Activated naive CD8-positive, alpha-beta T cell treated with anti-CD3 and anti-CD28 coated beads, Interleukin-2, amount 10 ng/mL, durations not matched to agents 7 days and 5 days (primary cell): ENCODE data around the gene SEL1L3. TPM values are rescaled to one million over a fixed set of nuclear protein-coding genes. Genes with fewer than 3 reads are reported as not detected.
A peak's percentile ranks its signal among the peaks of the same experiment; 100 is the strongest.

Source experiments
- ATAC-seq: fragments of 150-1000 bp; cut with Tn5 transposase; one replicate; pipeline ENCODE4 v1.10.0; 2021; ENCODE audit warnings: low read depth, moderate library complexity
- POLR2A ChIA-PET: fragments of 350-600 bp; sonication (Branson Sonifier 250); formaldehyde crosslinking; loops from one replicate; lab custom pipeline; 2021; ENCODE audit warnings: antibody characterized with exemption; lab: Charles Lee
- DNase-seq: peaks from one replicate; pipeline ENCODE4 v3.0.0; 2021
- H3K27ac Mint-ChIP-seq: one replicate; pipeline ENCODE4 v1.8.0; 2022; ENCODE audit warnings: mild to moderate bottlenecking, mixed read lengths
- H3K27me3 Mint-ChIP-seq: one replicate; pipeline ENCODE4 v1.8.0; 2022; ENCODE audit warnings: mild to moderate bottlenecking, moderate library complexity, mixed read lengths
- H3K36me3 Mint-ChIP-seq: one replicate; pipeline ENCODE4 v1.8.0; 2021; ENCODE audit warnings: mild to moderate bottlenecking, mixed read lengths
- H3K4me1 Mint-ChIP-seq: one replicate; pipeline ENCODE4 v1.8.0; 2021; ENCODE audit warnings: mixed read lengths
- H3K4me3 Mint-ChIP-seq: one replicate; pipeline ENCODE4 v1.8.0; 2022; ENCODE audit warnings: mild to moderate bottlenecking, moderate library complexity, mixed read lengths
- H3K9me3 Mint-ChIP-seq: one replicate; pipeline ENCODE4 v1.8.0; 2021; ENCODE audit warnings: mixed read lengths
- total RNA-seq, 2 experiments: library from RNA; stranded (reverse); gene quantifications; one replicate each; pipeline ENCODE4 v1.2.3, GENCODE V29; 2021

SEL1L3 gene
- total RNA-seq, 2 experiments from 2014 or later, result 62.8 to 69.7 TPM

GRCh38 chr4:25816591-25817058 lies 46.2 kb downstream of the SEL1L3 start:
- H3K36me3 Mint-ChIP-seq, result peaks cover 16% of the 10 kb centered on the region
- POLR2A ChIA-PET, result no interaction called here

DNA sequence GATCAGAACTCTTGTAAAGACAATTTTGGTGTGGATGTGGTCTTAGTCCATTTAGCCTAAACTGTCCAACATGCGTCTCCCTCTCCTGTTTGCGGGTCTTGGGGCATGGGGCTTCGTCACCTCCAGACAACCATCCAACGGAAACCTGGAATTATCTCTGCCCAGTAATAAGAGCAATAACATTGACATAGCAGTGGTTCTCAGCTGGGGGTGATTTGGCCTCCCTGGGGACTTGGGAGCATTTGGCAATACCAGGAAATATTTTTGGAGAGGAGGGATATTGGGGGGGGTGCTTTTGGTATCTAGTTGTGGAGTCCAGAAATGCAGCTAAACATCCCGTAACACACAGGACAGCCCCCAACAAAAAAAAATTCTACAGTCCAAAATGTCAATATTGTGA lies 47.2 kb downstream of the SEL1L3 start:
- no peak overlapping the region for H3K4me3 Mint-ChIP-seq
- H3K27ac Mint-ChIP-seq, result no peak overlapping the region
- peaks cover 19% of the 10 kb centered on the region for H3K36me3 Mint-ChIP-seq
- POLR2A ChIA-PET, result no interaction called here
- H3K4me1 Mint-ChIP-seq, result no peaks in the 10 kb centered on the region
- DNase-seq (no peak), ATAC-seq (no peak)
- no peaks in the 10 kb centered on the region for H3K27me3 Mint-ChIP-seq
- no peaks in the 10 kb centered on the region for H3K9me3 Mint-ChIP-seq

More at GRCh38 chr4:25816591-25817058, 46.2 kb downstream of the SEL1L3 start:
- Mint-ChIP-seq H3K4me1 (no peaks in the 10 kb centered on the region), H3K4me3 (no peak overlapping the region), H3K27me3 (no peaks in the 10 kb centered on the region), H3K27ac (no peak overlapping the region), H3K9me3 (no peaks in the 10 kb centered on the region)
- no peak for ATAC-seq
- no peak for DNase-seq

GRCh38 chr4:25814301-25815136 lies 48.3 kb downstream of the SEL1L3 start:
- DNase-seq (no peak), ATAC-seq (no peak)
- no peaks in the 10 kb centered on the region for H3K4me1 Mint-ChIP-seq
- H3K27me3 Mint-ChIP-seq, result no peaks in the 10 kb centered on the region
- POLR2A ChIA-PET, result no interaction called here
- no peak overlapping the region for H3K27ac Mint-ChIP-seq
- no peak overlapping the region for H3K4me3 Mint-ChIP-seq
- peaks cover 16% of the 10 kb centered on the region for H3K36me3 Mint-ChIP-seq
- H3K9me3 Mint-ChIP-seq, result no peaks in the 10 kb centered on the region

- no peak for ATAC-seq
- H3K9me3 Mint-ChIP-seq, result no peaks in the 10 kb centered on the region
- no peak overlapping the region for H3K4me3 Mint-ChIP-seq
- H3K36me3 Mint-ChIP-seq, result peaks cover 16% of the 10 kb centered on the region
- no peaks in the 10 kb centered on the region for H3K27me3 Mint-ChIP-seq
- no peak for DNase-seq
- no peak overlapping the region for H3K27ac Mint-ChIP-seq
- POLR2A ChIA-PET, result no interaction called here
- H3K4me1 Mint-ChIP-seq, result no peaks in the 10 kb centered on the region
These were observed 49.2 kb downstream of the SEL1L3 start for GRCh38 chr4:25813448-25814106.

DNA sequence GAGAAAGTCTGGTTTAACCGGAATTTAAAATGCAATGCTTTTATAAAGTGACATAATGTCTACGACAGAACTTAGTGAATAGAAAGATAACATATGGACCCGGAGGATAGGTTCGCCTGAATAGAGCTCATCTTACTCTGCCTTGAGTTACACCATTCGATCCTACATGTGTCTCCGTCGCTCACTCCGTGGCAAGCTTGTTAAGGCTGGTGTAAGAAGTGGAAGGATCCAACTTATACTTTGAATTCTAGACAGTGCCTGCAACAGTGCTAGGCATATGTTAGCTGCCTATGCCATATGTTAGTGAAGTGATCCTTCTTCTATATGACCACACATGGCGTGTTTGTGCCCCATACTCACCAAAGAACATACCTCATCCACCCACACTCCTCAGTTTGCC lies 50.9 kb downstream of the SEL1L3 start:
- Mint-ChIP-seq H3K27me3 (no peaks in the 10 kb centered on the region), H3K4me1 (no peaks in the 10 kb centered on the region), H3K9me3 (no peaks in the 10 kb centered on the region), H3K36me3 (peaks cover 16% of the 10 kb centered on the region), H3K4me3 (no peak overlapping the region), H3K27ac (no peak overlapping the region)
- ATAC-seq (no peak), DNase-seq (no peak)
- POLR2A ChIA-PET, result no interaction called here

DNA sequence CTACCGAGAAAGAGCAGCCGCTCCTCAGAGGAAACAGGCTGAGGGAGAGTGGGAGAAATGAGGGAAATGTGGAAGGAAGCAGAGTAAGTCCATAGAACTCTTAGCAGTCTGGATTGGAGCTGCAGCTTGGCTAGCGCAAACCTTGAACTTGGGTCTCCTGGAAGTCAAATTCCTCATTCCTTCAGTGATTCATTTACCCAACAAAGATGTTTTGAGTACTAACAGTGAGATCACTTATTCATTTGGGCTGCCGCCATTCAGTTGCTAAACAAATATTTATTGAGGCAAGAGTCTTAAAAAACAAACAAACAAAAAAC lies 51.5 kb downstream of the SEL1L3 start:
- Mint-ChIP-seq H3K4me1 (no peaks in the 10 kb centered on the region), H3K4me3 (no peak overlapping the region), H3K27ac (no peak overlapping the region), H3K27me3 (no peaks in the 10 kb centered on the region), H3K36me3 (peaks cover 14% of the 10 kb centered on the region), H3K9me3 (no peaks in the 10 kb centered on the region)
- POLR2A ChIA-PET, result no interaction called here
- no peak for DNase-seq
- ATAC-seq, result no peak

DNA sequence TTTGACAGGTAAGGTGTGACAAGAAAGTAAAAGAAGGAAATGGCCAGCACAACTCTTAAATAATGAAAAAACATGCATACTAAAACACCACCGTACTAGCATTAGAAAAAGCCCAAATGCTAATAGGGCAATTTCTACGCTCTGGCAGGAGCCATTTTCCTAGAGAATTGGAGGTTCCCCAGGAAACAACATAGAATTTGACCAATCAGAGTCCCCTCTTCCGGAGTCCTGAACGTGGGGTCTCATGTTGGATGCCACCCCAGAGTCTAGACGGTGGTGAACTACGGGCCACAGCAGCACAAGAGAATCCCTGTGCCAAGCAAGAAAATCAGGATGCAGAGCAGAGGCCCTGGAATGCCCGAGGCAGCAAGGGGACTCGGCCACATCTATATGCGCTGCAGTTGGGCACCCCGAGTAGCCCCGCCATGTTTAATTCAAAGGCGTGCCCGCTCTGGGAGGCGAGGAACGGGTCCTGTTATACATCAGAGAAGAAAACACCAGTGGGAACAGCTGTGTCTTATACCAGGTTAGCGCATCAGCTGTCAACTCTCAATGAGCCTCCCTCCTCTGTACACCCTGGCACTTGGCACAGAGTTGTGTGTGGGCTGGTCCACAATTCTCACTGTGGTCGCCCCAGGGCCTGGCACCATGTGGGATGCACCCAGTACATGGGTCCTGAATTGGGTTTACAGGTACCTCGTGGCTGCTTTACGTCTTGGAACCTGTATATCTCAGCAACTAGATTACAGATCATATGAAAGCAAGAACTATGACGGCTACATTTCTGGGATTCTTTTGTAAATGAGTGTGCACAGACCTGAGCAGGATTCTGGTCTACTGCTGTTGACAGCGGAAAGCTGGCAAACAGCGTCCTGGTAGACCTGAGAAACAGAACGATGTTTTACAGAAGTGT lies 52.1 kb downstream of the SEL1L3 start:
- Mint-ChIP-seq H3K36me3 (peaks cover 13% of the 10 kb centered on the region), H3K4me3 (no peak overlapping the region), H3K27me3 (no peaks in the 10 kb centered on the region), H3K4me1 (no peaks in the 10 kb centered on the region), H3K27ac (no peak overlapping the region), H3K9me3 (no peaks in the 10 kb centered on the region)
- ATAC-seq (no peak), DNase-seq (no peak)
- POLR2A ChIA-PET, result no interaction called here

- H3K4me3 Mint-ChIP-seq, result no peak overlapping the region
These were observed 52.8 kb downstream of the SEL1L3 start for GRCh38 chr4:25809996-25810395.

DNA sequence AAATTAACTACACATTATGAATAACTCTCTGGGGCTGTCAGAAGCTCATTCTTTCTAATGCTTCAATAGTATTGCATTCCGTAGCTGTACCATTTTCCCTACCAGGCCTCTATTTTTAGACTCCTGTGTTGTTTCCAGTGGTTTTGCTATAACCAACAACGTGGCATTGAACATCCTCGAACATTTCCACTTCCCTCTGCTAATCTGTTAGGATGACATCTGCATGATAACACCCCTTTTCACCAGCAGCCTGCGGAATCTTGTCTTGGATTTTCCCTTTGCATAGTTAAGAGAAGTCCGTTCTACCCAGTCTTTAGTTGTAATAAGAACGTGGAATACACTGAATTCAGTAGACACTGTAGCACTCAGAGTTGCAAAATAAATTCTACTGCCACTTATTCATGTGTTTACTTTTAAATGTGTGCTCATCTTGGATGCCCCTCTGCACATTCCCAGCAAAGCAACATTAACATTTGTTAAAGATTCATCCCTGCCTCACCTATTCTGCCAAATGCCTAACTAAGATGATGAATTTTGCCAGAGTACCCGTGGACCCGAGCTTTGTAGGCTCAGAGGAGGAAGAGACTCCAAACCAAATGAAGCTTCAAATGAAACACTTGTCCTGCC lies 55.6 kb downstream of the SEL1L3 start:
- H3K4me1 Mint-ChIP-seq, result no peaks in the 10 kb centered on the region
- H3K27me3 Mint-ChIP-seq, result no peaks in the 10 kb centered on the region
- no peak overlapping the region for H3K4me3 Mint-ChIP-seq
- no peak for ATAC-seq
- no peak for DNase-seq
- H3K27ac Mint-ChIP-seq, result no peak overlapping the region
- POLR2A ChIA-PET, result no interaction called here
- no peaks in the 10 kb centered on the region for H3K9me3 Mint-ChIP-seq
- peaks cover 22% of the 10 kb centered on the region for H3K36me3 Mint-ChIP-seq

More at GRCh38 chr4:25809996-25810395, 52.8 kb downstream of the SEL1L3 start:
- H3K27ac Mint-ChIP-seq, result peak overlapping the region; percentile 40
- DNase-seq (no peak), ATAC-seq (no peak)
- no peaks in the 10 kb centered on the region for H3K9me3 Mint-ChIP-seq
- H3K27me3 Mint-ChIP-seq, result no peaks in the 10 kb centered on the region
- POLR2A ChIA-PET, result no interaction called here
- H3K4me1 Mint-ChIP-seq, result no peaks in the 10 kb centered on the region
- peaks cover 13% of the 10 kb centered on the region for H3K36me3 Mint-ChIP-seq

- no peak overlapping the region for H3K27ac Mint-ChIP-seq
- H3K9me3 Mint-ChIP-seq, result no peaks in the 10 kb centered on the region
- POLR2A ChIA-PET, result no interaction called here
- H3K4me1 Mint-ChIP-seq, result no peaks in the 10 kb centered on the region
- peaks cover 25% of the 10 kb centered on the region for H3K36me3 Mint-ChIP-seq
- no peak for ATAC-seq
- H3K27me3 Mint-ChIP-seq, result no peaks in the 10 kb centered on the region
- no peak for DNase-seq
- H3K4me3 Mint-ChIP-seq, result no peak overlapping the region
These were observed 57.4 kb downstream of the SEL1L3 start for GRCh38 chr4:25805255-25805860.

- H3K9me3 Mint-ChIP-seq, result no peaks in the 10 kb centered on the region
- no peak overlapping the region for H3K4me3 Mint-ChIP-seq
- peaks cover 33% of the 10 kb centered on the region for H3K36me3 Mint-ChIP-seq
- no peak overlapping the region for H3K27ac Mint-ChIP-seq
- H3K4me1 Mint-ChIP-seq, result no peaks in the 10 kb centered on the region
- DNase-seq (no peak), ATAC-seq (no peak)
- no peaks in the 10 kb centered on the region for H3K27me3 Mint-ChIP-seq
- POLR2A ChIA-PET, result no interaction called here
These were observed 59.0 kb downstream of the SEL1L3 start for GRCh38 chr4:25803720-25804225.

DNA sequence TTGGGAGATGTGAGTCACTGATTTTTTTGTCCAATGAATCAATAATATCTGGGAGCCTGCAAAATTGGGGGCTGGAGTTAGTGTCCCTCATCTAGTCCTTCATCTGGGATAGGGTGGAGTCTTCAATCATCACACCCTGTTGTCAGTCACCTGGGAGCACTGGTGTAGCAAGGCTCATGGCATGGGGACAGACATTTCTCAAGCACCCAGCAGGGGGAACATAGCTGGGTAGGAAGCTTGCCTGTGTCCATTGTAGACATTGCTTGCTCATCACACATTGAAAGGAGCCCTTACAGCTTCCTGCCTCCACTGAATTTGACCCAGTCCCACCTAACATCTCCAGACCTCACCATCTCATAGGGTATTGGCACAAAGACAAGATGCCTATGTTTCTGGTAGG lies 61.2 kb downstream of the SEL1L3 start:
- Mint-ChIP-seq H3K36me3 (peaks cover 36% of the 10 kb centered on the region), H3K27me3 (no peaks in the 10 kb centered on the region), H3K9me3 (no peaks in the 10 kb centered on the region), H3K4me3 (no peak overlapping the region), H3K4me1 (no peaks in the 10 kb centered on the region), H3K27ac (no peak overlapping the region)
- no peak for DNase-seq
- no peak for ATAC-seq
- POLR2A ChIA-PET, result no interaction called here
